Keratinocyte (primary cell): Measurements from ENCODE around the gene CCR6.

Experiments used
- CTCF ChIP-seq, 3 experiments: IDR thresholded peaks in 1 of 3; conservative IDR thresholded peaks in 1 of 3; optimal IDR thresholded peaks in 1 of 3; 2 replicates in 2 of 3; 3 replicates in 1 of 3; pipeline versions ENCODE3 to v1.5.1; 2011; ENCODE audit warnings: low read length in 3 of 3, mild to moderate bottlenecking in 3 of 3, moderate library complexity in 2 of 3, control low read depth in 1 of 3, inconsistent platforms in 1 of 3; ENCODE audit not compliant: insufficient read depth in 2 of 3; ENCODE audit errors: extremely low read depth in 1 of 3
- EZH2 ChIP-seq: IDR thresholded peaks from one replicate; pipeline ENCODE4 v1.6.1; 2012; ENCODE audit warnings: inconsistent platforms, mild to moderate bottlenecking, low read length, moderate library complexity

GRCh38 chr6:167090171-167090570 is 32.7 kb upstream of the CCR6 start:
- no peak for TF ChIP-seq CTCF (optimal IDR thresholded peaks at IDR 0.05 in 1 of 3, IDR thresholded peaks at IDR 0.05 in 1 of 3, conservative IDR thresholded peaks at IDR 0.05 in 1 of 3; ENCODE audit: extremely low read depth in 1 of 3, insufficient read depth in 2 of 3, low read length in 3 of 3)
- TF ChIP-seq EZH2: no peak
